ENCODE measurements around the gene RNF138.
"Not testable (repeated sequence)": the region's sequence is repeated elsewhere in the genome, so short reads cannot be mapped to it uniquely, and the experiment has no call there.

Gene RNF138

DNA sequence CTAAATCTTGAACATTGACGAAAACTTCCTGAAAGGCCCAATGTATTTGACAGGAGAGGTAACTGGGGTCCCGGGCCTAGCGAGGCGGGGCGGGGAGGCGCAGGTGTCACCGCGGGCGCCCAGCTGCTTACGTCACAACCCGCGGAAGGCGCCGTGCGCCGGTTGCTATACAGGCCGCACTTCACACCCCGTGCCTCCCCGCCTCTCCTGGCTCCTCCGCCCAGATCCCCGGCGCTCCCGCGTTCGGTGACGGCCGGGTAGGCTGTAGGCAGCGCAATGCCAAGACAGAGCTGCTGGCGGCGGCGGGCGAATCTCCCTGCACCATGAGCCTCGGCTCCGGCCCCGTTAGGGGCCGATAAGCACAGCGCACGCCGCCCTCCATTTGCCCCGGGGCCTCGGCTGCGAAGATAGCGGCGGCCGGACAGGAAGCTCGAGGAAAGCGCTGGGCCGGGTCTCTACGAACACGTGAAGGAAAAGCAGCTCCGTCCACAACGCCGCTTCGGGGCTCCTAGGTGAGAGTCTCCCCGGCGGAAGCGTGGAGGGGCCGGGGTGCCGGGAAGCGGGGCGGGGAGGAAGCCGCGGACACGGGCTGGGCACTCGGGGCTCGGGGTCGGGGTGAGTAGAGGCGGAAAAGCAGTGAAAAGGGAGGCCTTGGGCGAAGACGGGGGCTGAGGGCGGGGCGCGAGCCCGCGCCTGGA, at the start of gene RNF138:
TSS of gene RNF138 (plus strand) at position 151 of the 698 bp plus-strand sequence. CDS start 903 bp downstream, outside the sequence.
- FAIRE-seq = no peak

GRCh38 chr18:32042337-32042736, 49.3 kb upstream of the RNF138 start:
- FAIRE-seq = no peak

GRCh38 chr18:32048507-32049091, 43.1 kb upstream of the RNF138 start:
- FAIRE-seq = no peak

DNA sequence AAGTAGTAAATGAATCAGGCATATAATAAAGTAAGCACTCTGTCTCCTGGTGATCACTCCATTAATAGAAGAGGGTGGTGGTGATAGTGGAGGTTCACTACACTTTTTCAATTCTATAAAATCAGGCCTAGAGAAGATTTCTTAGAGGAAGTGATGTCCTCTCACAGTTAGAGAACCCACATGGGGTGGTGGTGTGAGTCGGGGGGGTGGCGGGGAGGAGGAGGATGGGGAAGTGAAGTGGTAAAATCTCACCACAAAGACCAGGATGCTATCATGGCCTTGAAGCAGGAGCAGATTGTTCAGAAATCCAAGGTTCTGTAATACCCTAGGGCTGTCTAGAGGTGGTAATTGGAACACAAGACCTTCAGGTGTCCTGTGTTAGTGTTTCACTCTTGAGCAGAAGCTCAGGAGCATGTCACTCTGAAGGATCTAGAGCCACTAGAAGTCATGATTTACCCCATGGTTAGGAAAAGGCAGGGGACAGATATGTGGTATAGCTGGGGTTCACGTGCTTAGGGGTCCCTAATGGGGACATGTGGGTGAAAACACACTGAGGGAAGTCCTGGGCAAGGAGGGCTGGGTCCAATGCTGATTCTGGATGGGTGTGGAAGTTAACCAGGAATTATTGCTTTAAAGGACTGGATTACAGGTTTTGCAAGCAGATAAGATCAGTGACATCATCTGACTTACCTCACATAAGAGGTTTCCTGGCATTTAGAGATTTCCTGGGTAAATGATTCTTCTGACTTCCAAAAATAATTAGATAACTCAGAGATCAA, 42.1 kb upstream of the RNF138 start:
- FAIRE-seq = no peak

DNA sequence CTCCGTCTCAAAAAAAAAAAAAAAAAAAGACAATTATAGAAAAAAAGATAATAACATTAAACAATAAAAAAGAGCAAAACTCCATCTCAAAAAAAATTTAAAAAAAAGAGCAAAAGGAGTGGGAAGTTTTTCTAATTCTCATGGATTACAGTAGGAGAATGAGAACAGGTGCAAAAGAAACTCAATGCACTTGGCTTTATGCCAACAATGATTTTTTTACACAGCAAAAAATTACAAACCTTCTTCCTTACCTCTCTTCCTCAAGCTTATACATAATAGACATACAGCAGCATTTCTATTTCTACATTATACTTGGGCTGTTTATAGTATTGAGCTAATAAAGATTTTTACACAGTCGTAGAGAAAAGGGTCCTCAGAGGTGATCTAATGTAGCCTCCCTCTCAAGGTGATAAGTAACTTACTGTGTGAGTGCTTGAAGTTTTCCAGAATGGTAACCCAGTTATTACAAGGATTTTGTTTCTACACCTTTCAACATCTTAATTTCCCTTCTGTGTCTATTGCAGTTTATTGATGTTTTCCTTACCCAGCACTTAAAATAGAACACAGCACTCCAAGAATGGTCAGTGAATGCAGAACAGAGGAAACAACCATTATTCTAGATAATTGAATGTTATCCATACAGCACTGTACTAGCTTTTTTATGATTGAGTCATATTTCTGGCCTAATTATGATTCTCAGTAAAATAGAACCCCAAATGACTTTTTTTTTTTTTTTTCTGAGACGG, 34.9 kb upstream of the RNF138 start:
- no peak for FAIRE-seq

DNA sequence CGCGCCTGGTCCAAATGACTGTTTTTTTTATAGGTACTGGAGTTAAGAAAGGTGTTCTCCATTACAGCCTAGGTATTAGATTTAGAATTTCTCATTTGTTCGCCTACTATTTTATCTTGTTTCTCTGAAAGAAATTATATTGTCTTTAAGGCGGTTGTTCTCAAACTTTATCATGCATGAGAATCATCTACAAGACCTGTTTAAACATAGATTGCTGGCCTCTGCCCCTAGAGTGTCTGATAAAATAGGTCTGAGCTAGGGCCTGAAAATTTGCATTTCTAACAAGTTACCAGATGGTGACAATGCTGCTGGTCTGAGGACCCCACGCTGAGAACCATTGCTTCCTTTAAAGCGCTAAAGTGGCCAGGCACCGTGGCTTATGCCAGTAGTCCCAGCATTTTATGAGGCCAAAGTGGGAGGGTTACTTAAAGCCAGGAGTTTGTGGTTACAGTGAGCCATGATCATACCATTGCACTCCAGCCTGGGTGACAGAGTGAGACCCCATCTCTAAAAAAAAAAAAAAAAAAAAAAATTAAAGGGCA, 34.0 kb upstream of the RNF138 start:
- no peak for FAIRE-seq

GRCh38 chr18:32060026-32060425, 31.6 kb upstream of the RNF138 start:
- FAIRE-seq = no peak

GRCh38 chr18:32067375-32068167, 24.1 kb upstream of the RNF138 start:
- peak; percentile 53 for FAIRE-seq

- FAIRE-seq = no peak
Observed at GRCh38 chr18:32072321-32072720, 19.4 kb upstream of the RNF138 start.

DNA sequence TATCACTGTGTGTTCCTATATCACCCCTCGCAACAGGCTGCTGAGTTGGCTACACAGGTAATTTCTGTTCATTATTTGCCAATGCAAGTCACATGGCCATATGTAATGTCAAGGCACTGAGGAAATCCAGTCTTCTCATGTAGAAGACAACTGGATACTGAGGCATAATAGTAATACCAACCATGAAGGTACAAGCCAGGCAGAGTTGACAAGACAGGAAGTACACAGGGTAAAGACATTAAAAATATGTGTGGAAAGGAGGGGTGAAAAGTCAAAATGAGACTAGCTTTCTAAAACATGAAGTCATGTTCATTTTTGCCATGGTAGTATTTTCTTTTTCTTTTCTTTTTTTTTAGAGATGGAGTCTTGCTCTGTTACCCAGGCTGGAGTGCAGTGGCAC, 17.5 kb upstream of the RNF138 start:
- no peak for FAIRE-seq

- no peak for FAIRE-seq
Observed at GRCh38 chr18:32078845-32079244, 12.8 kb upstream of the RNF138 start.

DNA sequence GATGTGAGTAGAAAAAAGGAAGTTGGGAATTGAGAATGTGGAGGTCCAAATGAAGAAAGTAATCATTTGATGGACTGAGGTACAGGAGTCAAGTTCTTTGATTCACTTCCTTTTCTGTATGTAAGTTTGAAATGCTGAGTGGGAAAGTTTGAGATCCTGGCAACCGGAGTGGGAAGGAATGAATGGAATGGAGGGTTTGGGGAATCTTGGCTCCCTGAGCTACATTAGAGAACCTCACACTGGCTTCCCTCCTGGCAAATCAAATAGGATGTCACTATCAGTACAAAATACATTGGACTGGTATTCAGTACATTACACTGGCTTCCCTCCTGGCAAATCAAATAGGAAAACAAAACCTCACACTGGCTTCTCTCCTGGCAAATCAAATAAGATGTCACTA, 9.8 kb upstream of the RNF138 start:
- FAIRE-seq = no peak

GRCh38 chr18:32083781-32084180, 7.9 kb upstream of the RNF138 start:
- no peak for FAIRE-seq

GRCh38 chr18:32086881-32087280, 4.8 kb upstream of the RNF138 start:
- no peak for FAIRE-seq

DNA sequence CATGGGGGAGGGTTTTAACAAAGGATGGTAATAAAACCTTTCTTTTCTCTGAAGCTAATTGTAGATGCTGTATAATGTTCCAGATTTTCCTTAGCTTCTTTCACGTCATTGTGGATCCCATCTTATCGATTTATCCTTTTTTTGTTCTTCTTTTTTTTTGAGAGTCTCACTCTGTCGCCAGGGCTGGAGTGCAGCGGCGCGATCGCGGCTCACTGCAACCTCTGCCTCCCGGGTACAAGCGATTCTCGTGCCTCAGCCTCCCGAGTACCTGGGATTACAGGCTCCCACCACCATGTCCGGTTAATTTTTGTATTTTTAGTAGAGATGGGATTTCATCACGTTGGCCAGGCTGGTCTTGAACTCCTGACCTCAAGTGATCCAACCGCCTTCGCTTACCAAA, 843 bp upstream of the RNF138 start:
- not testable (repeated sequence) for FAIRE-seq

- no peak for FAIRE-seq
Observed at GRCh38 chr18:32091325-32091723, 350 bp upstream of the RNF138 start.

- FAIRE-seq = no peak
Observed at GRCh38 chr18:32092422-32093101, 888 bp downstream of the RNF138 start.

GRCh38 chr18:32093102-32093511, 1.4 kb downstream of the RNF138 start:
- FAIRE-seq = no peak

- FAIRE-seq = no peak
Observed at GRCh38 chr18:32093523-32093922, 1.8 kb downstream of the RNF138 start.

DNA sequence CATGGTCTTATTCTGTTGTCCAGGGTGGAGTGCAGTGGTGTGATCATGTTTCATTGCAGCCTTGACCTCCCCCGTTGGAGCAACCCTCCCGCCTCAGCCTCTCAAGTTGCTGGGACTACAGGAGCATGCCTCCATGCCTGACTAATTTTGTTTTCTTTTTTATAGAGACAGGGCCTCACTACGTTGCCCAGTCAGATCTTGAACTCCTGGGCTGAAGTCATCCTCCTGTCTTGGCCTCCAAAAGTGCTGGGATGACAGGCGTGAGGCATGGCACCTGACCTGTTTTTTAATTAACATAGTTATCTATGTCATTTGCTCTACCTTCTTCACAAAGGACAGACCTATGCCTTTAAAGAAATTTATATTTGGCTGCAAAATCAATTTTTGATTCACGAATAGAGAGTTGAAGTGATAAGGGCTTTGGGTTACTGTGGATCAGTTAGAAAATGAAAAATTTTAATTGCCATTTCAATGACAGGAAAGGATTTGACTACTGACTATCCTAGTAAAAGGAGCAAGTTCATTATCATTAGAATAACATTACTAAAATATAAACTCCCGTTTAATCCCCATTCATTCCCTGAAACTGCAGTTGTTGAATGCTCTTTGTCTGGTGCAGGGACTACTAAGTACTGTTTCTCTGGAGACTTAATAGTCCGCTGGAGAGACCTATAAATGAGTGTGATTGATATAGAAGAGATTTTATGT, 3.7 kb downstream of the RNF138 start:
- no peak for FAIRE-seq

- no peak for FAIRE-seq
Observed at GRCh38 chr18:32095900-32096229, 4.2 kb downstream of the RNF138 start.

Data from colon (tissue), 2 donors.